ENCODE measurements around the gene SRRM2.

Gene SRRM2

DNA sequence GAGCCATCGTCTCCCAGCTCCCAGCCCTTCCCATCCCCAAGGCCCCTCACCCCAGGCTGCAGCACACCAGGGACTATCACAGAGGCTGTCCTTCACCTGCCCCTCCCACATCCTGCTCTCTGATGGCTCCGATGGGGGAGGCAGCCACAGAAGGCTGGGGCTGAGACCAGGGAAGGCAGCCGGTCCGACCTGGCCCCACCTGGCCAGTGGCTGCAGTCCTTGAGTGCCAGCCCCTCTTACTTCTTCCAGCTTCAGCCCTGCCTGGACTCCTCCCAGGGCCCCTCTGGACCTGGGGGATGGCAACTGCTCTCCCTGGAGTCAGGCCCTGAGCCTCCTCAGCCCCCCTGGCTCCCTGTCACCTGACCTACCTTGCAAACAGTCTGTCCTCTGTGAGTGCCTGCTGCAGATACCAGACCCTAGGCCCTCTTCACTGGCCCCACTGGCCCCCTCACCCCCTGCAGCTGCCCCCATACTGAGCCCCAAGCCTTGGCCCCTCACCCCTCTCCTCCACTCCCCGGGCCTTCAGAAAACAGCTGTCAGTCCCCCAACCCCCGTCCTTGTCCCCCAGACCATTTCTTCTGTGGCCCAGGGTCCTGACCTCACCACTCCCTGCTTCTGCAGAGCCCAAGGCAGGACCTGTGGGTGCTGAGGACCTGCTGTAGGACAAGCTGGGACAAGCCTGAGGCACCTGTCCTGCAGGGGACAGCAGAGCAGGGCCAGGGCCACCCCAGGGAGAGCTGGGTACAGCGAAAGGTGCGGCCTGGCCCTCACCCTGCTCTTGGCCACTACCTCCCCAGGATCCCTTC, 12.6 kb upstream of the SRRM2 start:
- DNase-seq (ENCODE audit: low spot score): no peak

DNA sequence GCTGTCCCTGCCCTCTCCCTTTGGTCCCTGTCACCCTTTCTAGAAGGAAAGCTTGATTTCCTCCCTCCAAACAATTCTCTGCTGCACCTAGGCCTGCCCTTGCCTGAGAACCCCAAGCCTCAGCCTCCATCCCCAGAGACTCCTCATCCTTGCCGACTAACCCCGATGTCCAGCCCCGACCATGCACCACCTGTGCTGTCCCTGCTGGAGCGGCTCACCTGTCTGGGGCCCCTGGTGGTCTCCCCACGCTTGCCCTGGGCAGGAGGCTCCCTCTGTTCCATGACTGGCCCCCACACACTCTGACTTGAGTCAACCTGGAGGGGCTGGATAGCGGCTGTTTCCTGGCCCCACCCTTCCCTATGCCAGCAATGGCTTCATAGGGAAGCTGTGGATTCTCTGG, 12.0 kb upstream of the SRRM2 start:
- DNase-seq (ENCODE audit: low spot score): no peak

DNA sequence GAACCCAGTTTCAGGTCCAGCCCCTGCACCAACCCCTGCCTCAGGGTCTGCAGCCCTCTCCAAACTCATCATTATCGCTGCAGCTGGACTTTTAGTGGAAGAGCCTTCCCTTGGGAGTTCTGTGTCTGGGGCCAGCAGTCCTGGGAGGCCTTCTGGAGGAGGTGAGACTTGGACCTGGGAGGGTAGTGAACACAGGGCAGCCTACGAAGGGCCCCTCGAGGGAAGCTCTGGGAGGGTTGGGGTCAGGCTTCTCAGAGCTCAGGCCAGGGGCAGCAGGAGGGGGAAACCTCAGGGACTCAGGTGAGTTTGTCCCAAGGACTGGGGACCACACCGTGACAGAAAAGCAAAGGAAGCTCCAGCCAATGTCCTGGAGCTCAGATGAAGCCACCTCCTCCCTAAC, 11.3 kb upstream of the SRRM2 start:
- no peak for DNase-seq (ENCODE audit: low spot score)

GRCh38 chr16:2742323-2743006, 10.0 kb upstream of the SRRM2 start:
- DNase-seq (ENCODE audit: low spot score): no peak

- DNase-seq (ENCODE audit: low spot score): no peak
Measured at GRCh38 chr16:2743007-2743810, 9.2 kb upstream of the SRRM2 start.

DNA sequence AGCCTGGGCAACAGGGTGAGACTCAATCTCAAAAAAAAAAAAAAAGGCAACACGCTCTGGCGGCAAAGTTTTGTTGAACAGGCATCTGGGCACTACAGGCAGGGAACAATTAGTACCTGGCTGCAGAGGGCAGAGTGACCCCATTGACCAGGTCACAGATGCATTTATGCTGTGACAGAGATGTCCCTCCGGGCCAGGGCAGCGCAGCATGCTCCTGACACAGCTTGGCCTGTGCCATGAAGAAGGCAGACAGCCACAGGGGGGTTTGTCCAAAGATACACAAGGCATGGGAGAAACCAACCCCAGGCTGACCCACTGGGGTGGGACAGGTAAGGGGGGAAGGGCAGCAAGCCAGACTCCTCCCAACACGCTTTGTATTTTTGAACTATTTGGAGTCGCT, 7.7 kb upstream of the SRRM2 start:
- no peak for DNase-seq (ENCODE audit: low spot score)

GRCh38 chr16:2745116-2745890, 7.1 kb upstream of the SRRM2 start:
- DNase-seq (ENCODE audit: low spot score): no peak

DNA sequence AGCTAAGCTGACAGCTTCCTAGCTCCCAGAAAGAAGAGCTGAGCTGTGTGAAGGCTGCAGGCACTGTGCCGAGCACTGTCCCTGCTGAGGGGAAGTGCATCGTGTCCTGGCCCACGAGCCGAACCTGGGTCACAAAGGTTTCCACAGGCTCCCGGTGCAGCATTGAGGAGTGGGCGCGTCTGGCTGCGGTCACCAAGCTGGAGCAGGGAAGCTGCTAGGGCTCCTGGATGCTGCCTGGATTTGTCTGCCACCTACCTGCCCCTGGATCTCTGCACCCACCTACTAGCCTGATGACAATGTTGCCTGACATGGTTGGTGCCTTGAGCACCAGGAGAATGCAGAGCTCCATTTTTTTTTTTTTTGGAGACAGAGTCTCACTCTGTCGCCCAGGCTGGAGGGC, 6.5 kb upstream of the SRRM2 start:
- DNase-seq (ENCODE audit: low spot score): no peak

DNA sequence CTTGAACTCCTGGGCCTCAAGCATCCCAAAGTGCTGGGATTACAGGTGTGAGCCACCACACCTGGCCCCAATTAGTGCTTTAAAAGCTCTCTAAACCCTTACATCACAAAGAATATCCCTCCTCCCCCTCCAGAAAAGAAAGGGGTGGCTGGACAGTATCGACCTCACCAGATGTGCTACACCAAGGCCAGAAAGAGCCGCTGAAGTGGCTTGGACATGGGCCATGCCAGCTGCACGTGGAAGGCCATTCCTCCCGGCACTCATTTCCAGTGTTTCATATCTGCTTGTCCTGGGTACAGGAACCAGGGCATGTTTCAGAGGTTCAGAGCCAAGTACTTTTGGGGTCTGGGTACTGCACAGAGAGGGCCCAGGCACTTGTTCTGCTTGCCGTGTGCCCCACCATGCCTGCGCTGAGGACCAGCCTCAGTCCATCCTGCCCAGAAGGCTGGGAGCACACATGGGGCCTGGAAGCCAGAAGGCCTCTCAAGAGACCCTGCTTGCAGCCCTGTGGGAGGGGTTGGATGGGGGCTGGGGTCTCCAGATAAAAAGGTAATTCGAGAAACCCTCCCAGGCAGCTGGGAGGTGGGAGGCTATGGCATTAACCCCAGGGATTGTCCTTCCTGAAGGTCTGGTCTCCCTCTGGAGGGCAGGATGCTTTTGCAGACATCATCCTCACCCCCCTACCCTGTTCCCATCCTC, 3.5 kb upstream of the SRRM2 start:
- no peak for DNase-seq (ENCODE audit: low spot score)

DNA sequence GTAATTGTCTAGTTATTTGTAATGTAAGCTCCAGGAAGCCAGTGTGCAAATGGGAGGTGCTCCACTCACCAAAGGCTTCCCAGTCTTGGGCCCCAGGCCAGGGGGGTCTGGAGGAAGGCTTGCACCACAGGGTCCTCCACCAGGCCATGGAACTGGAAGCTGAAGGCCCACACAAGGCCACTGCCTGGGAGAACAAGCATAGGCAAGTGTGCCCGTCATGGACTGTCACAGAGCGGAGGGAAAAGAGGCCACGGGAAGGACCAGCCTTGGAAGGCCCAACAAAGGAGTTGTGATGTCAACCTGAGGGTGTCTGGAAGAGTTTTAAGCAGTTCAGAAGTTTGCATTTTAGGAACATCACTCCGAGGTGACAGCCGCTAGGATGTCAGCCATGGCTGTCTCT, 3.0 kb upstream of the SRRM2 start:
- DNase-seq (ENCODE audit: low spot score): no peak

GRCh38 chr16:2749936-2750335, 2.5 kb upstream of the SRRM2 start:
- no peak for DNase-seq (ENCODE audit: low spot score)

- no peak for DNase-seq (ENCODE audit: low spot score)
Measured at GRCh38 chr16:2751577-2752034, 832 bp upstream of the SRRM2 start.

DNA sequence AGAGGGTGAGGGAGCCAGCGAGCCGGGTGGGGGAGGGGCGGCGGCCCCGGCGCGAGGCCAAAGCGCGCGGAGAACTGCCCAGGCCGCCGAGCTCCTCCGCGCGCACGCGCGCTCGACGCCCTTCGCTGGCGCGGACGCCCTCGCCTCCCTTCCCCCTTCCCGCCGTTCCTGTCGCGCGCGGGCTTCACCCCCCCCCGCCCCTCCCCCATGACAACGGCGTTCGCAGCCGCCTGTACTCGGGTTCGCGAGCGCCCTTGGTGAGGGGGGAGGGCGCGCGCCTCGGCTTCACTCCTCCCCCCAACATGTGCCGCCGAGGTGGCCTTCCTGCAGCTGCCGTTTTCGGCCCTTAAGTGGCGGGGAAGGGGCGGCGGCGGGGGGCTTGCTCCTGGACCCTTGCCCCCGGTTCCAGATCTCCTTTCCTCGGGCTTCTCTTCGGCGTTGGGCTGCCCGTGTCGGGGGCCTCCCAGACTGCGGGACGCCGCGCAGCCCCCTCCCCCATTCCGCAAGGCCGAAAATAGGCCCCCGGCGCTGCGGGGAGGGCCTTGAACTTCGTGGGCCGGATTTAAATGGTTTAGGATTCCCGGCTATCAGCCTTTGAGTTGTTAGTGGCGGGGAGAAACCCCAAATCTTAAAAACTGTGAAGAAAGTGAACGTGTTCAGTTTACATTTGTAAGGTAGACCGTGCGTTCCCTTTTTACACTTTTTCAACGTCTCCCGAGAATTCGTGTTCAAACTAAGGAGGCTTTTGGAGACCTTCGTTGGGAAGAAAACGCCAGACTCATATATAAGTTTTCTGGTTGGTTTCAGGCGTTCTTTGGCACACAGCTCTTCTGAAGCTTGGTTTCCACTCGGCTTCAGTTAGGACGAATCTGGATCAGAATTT, 653 bp downstream of the SRRM2 start:
- peak; percentile 93 for DNase-seq (ENCODE audit: low spot score)

DNA sequence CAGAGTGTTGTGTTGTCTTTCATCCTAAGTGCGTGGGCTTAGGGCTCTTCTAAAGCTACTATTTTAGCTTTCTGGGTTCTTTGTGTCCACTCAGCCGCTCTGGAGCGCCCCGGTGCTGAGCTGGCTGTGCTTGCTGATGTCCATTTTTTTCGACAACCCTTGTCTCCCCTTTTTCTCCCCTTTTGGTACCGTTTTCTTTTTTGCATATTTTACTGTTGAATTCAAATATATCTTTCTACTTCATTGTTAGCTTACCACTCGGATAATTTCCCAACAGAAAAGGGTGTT, 1.2 kb downstream of the SRRM2 start:
- no peak for DNase-seq (ENCODE audit: low spot score)

GRCh38 chr16:2755158-2755557, 2.7 kb downstream of the SRRM2 start:
- DNase-seq (ENCODE audit: low spot score): no peak

- no peak for DNase-seq (ENCODE audit: low spot score)
Measured at GRCh38 chr16:2756288-2757015, 4.0 kb downstream of the SRRM2 start.

DNA sequence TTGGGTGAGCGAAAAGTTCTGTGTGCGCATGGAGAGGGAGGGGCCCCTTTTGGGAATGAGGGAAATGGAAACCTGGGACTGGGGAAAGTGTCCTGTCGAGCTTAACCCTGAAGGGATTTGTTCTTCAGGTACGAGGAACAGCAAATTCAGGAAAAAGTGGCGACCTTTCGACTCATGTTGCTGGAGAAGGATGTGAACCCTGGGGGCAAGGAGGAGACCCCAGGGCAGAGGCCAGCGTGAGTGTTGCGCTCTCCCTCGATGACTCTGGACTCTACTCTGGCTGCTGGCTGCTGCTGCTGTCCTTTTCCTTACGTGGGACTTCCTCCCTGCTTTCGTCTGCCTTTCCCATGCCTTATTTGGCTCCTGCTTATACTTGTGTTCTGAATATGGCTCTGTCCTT, 4.9 kb downstream of the SRRM2 start:
- no peak for DNase-seq (ENCODE audit: low spot score)

- no peak for DNase-seq (ENCODE audit: low spot score)
Measured at GRCh38 chr16:2761472-2761871, 9.0 kb downstream of the SRRM2 start.

- no peak for DNase-seq (ENCODE audit: low spot score)
Measured at GRCh38 chr16:2761886-2762583, 9.6 kb downstream of the SRRM2 start.

Data from ecto neural progenitor cell (in vitro differentiated cells).